Stimulated activated CD8-positive, alpha-beta memory T cell treated with anti-CD3 and anti-CD28 coated beads, Interleukin-15, amount 100 ng/mL, for 4 hours (primary cell): ENCODE measurements around the gene HENMT1.
"Not testable (repeated sequence)": the region's sequence is repeated elsewhere in the genome, so short reads cannot be mapped to it uniquely, and the experiment has no call there.

Experiments used
- DNase-seq, 2 donors: peaks; one replicate each; pipeline ENCODE4 v3.0.0-alpha.2; 2020; ENCODE audit warnings: low read depth in 2 of 2

HENMT1 gene

GRCh38 chr1:108671143-108671542 lies 10.2 kb upstream of the HENMT1 start:
- DNase-seq: no peak

- DNase-seq: no peak
Observed at GRCh38 chr1:108670131-108670773, 9.4 kb upstream of the HENMT1 start.

- no peak for DNase-seq
Observed at GRCh38 chr1:108669679-108670078, 8.8 kb upstream of the HENMT1 start.

GRCh38 chr1:108668777-108669176 lies 7.9 kb upstream of the HENMT1 start:
- no peak for DNase-seq

- not testable (repeated sequence) for DNase-seq
Observed at GRCh38 chr1:108667422-108667821, 6.5 kb upstream of the HENMT1 start.

GRCh38 chr1:108665771-108666170 lies 4.9 kb upstream of the HENMT1 start:
- no peak for DNase-seq

GRCh38 chr1:108665067-108665466 lies 4.2 kb upstream of the HENMT1 start:
- no peak for DNase-seq

GRCh38 chr1:108664481-108664880 lies 3.6 kb upstream of the HENMT1 start:
- no peak for DNase-seq

GRCh38 chr1:108663074-108663473 lies 2.2 kb upstream of the HENMT1 start:
- no peak for DNase-seq

- no peak for DNase-seq
Observed at GRCh38 chr1:108657356-108658080, 3.4 kb downstream of the HENMT1 start.

- DNase-seq: no peak
Observed at GRCh38 chr1:108653431-108654105, 7.3 kb downstream of the HENMT1 start.

- peak; percentile 45 to 61 for DNase-seq
Observed at GRCh38 chr1:108646648-108647269, 14.1 kb downstream of the HENMT1 start.

GRCh38 chr1:108646265-108646647 lies 14.6 kb downstream of the HENMT1 start:
- no peak for DNase-seq

- no peak for DNase-seq
Observed at GRCh38 chr1:108645564-108646184, 15.2 kb downstream of the HENMT1 start.

- no peak for DNase-seq
Observed at GRCh38 chr1:108644984-108645383, 15.9 kb downstream of the HENMT1 start.

- no peak for DNase-seq
Observed at GRCh38 chr1:108643492-108644335, 17.2 kb downstream of the HENMT1 start.

GRCh38 chr1:108640863-108641262 lies 20.0 kb downstream of the HENMT1 start:
- not testable (repeated sequence) for DNase-seq

GRCh38 chr1:108639899-108640560 lies 20.9 kb downstream of the HENMT1 start:
- DNase-seq: peak; percentile 30 to 52

GRCh38 chr1:108636876-108637275 lies 24.0 kb downstream of the HENMT1 start:
- DNase-seq: no peak

GRCh38 chr1:108634521-108634920 lies 26.4 kb downstream of the HENMT1 start:
- no peak for DNase-seq

GRCh38 chr1:108628665-108629064 lies 32.2 kb downstream of the HENMT1 start:
- no peak for DNase-seq
